ENCODE results near the gene NDST1. TPM values are rescaled to one million over a fixed set of nuclear protein-coding genes. Genes with fewer than 3 reads are reported as not detected.

Gene NDST1
- total and polyA plus RNA-seq, 10 donors = 6.1 to 360 (median 223) TPM

DNA sequence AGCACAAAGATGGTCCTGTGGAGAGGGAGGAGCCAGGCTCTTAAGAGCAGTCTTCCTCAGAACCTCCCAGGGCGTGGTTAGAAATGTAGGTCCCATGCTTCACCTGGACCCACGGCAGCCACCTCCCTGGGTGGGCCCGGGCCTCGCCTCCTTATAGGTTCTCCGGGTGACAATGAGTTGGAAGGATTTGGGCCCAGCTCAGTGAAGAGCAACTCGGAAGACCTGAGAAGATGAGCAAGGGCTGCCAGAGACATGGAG, 26.3 kb upstream of the NDST1 start:
- no peak for DNase-seq
- H3K27me3 ChIP-seq (replicated peaks in 1 of 7) = peaks cover 0 to 9% (median 0%) of the 10 kb centered on the region in 7 donors
- H3K4me3 ChIP-seq = no peak overlapping the region
- H3K27ac ChIP-seq = no peak overlapping the region
- H3K36me3 ChIP-seq = no peaks in the 10 kb centered on the region
- H3K9me3 ChIP-seq = no peaks in the 10 kb centered on the region
- WGBS, 5 donors = 88 to 100% (median 94%) methylated on average over 1 to 6 of the region's 6 CpGs
- intact Hi-C loops (cut with DNase I; ENCODE audit: low total_unique reads) = no loop called here
- H3K4me1 ChIP-seq = peaks cover 4 to 56% (median 22%) of the 10 kb centered on the region in 6 donors
- no peak for TF ChIP-seq POLR2AphosphoS5 (IDR thresholded peaks at IDR 0.05)
- TF ChIP-seq, protein P1, sequence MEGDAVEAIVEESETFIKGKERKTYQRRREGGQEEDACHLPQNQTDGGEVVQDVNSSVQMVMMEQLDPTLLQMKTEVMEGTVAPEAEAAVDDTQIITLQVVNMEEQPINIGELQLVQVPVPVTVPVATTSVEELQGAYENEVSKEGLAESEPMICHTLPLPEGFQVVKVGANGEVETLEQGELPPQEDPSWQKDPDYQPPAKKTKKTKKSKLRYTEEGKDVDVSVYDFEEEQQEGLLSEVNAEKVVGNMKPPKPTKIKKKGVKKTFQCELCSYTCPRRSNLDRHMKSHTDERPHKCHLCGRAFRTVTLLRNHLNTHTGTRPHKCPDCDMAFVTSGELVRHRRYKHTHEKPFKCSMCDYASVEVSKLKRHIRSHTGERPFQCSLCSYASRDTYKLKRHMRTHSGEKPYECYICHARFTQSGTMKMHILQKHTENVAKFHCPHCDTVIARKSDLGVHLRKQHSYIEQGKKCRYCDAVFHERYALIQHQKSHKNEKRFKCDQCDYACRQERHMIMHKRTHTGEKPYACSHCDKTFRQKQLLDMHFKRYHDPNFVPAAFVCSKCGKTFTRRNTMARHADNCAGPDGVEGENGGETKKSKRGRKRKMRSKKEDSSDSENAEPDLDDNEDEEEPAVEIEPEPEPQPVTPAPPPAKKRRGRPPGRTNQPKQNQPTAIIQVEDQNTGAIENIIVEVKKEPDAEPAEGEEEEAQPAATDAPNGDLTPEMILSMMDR (IDR thresholded peaks at IDR 0.05 in 8 of 11, conservative IDR thresholded peaks at IDR 0.05 in 3 of 11) = no peak
- TF ChIP-seq POLR2A (IDR thresholded peaks at IDR 0.05) = no peak

DNA sequence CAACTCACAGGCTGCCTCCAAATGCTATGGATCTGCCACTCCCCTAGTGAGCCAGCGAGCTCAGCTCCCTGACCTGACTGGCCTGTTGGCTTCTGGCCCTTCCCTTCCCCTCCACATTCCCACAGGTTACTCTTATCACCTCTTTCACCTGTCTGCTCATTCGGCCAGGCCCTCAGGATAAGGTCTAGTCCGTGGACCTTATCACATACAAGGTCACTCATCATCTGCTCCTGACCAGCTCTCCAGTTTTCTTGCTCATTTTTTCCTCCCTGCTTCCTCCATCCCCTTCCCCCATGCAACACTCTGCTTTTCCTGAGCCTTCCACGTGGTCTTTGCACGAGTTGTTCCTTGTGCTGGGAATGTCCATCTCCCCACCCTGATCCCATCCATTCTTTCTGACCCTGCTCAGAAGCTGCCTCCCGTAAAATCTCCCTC, 25.9 kb upstream of the NDST1 start:
- peaks cover 0 to 9% (median 0%) of the 10 kb centered on the region in 7 donors for H3K27me3 ChIP-seq (replicated peaks in 1 of 7)
- no peak for TF ChIP-seq POLR2A (IDR thresholded peaks at IDR 0.05)
- TF ChIP-seq, protein P1 (IDR thresholded peaks at IDR 0.05 in 8 of 11, conservative IDR thresholded peaks at IDR 0.05 in 3 of 11) = no peak
- 62 to 79% (median 67%) methylated on average over 6 of the region's 6 CpGs for WGBS, 5 donors
- no peak overlapping the region for H3K4me3 ChIP-seq
- no peaks in the 10 kb centered on the region for H3K9me3 ChIP-seq
- intact Hi-C loops (cut with DNase I; ENCODE audit: low total_unique reads) = no loop called here
- DNase-seq = no peak
- H3K36me3 ChIP-seq = no peaks in the 10 kb centered on the region
- no peak overlapping the region for H3K27ac ChIP-seq
- peaks cover 4 to 56% (median 22%) of the 10 kb centered on the region in 6 donors for H3K4me1 ChIP-seq

DNA sequence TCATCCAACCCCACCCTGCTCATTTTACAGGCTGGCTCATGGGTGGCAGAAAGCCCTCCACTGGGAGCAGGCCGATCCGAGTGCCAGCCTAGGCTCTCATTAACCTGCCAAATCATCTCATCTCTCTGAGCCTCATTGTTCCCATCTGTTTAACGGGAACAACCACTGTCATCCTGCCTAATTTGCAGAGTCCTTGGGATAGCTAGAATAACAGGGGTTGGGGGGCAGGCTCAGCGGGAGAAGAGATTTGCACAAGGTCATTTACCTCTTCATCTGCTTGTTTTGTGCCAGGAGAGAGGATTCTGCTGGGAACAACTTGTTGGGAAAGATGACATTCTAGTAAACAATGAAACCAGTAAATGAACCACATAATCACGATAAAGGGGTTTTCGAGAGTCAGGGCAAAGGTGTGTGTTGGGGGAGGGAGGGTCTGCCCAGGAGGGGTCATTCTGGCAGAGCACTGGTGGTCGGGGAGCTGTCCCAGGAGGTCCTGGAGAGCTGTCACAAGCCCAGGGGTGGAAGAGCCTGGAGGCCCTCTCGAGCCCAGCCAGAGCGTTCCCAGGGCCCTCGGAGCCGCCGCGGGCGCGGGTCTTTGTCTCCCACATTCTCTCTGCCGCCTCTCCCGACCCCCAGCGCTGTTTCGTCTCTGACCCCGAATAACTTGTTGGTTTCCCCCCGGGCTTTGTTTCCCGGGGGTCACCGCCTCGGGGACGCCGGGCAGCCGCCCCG, 22.8 kb upstream of the NDST1 start:
- peak overlapping the region; percentile 65 to 91 (median 75) for H3K4me3 ChIP-seq
- peaks cover 30 to 56% (median 40%) of the 10 kb centered on the region in 6 donors for H3K4me1 ChIP-seq
- WGBS, 5 donors = 23 to 57% (median 27%) methylated on average over 10 to 28 of the region's 28 CpGs
- intact Hi-C loops (cut with DNase I; ENCODE audit: low total_unique reads) = no loop called here
- peaks cover 0 to 9% (median 0%) of the 10 kb centered on the region in 7 donors for H3K27me3 ChIP-seq (replicated peaks in 1 of 7)
- H3K9me3 ChIP-seq = no peaks in the 10 kb centered on the region
- peak overlapping the region; percentile 70 to 99 (median 97) for H3K27ac ChIP-seq
- no peak for DNase-seq
- no peak for TF ChIP-seq POLR2AphosphoS5 (IDR thresholded peaks at IDR 0.05)
- TF ChIP-seq, protein P1 (IDR thresholded peaks at IDR 0.05 in 8 of 11, conservative IDR thresholded peaks at IDR 0.05 in 3 of 11) = no peak
- no peak for TF ChIP-seq POLR2A (IDR thresholded peaks at IDR 0.05)
- H3K36me3 ChIP-seq = peaks cover 0 to 4% (median 0%) of the 10 kb centered on the region in 6 donors

DNA sequence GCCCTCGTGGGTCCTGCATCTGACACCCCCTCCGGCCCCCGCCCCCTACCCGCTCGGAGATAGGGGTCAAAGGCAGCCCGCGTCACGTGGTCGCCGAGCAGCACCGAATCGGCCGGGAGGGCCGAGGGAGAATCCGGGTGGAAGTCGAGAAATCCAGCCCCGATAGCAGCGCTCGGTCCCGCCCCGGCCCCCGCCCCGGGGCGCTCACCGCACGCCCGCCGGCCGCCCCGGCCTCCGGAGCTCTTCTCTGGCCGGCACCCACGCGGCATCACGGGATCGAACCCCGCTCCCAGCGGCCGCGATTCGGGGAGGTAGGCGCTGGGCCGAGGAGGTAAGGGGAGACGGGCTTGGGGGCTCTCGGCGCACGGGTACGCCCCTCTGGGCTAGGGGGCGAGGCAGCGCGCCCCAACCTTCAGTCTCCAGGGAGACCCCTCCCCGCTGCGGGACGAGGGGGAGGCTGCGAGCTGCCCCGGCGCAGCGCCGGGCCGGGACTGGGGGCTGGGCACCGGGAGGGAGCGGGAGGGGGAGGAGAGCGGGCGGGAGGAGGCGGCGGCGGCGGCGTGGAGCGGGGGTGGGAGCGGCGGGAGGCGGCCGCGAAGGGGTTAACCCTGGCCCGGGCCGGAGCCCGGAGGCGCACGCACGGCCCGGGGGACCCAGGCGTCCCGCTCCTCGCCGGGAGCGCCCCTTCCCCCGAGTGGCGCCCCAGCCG, 22.1 kb upstream of the NDST1 start:
- Histone ChIP-seq H3K4me3 (peak overlapping the region; percentile 65 to 91 (median 75)), H3K9me3 (no peaks in the 10 kb centered on the region), H3K36me3 (peaks cover 0 to 11% (median 0%) of the 10 kb centered on the region in 6 donors), H3K4me1 (peaks cover 33 to 59% (median 48%) of the 10 kb centered on the region in 6 donors), H3K27me3 (replicated peaks in 1 of 7) (peaks cover 0 to 9% (median 0%) of the 10 kb centered on the region in 7 donors), H3K27ac (peak overlapping the region; percentile 70 to 99 (median 97))
- intact Hi-C loops (cut with DNase I; ENCODE audit: low total_unique reads) = no loop called here
- peak; percentile 90 for DNase-seq
- TF ChIP-seq, protein P1 (IDR thresholded peaks at IDR 0.05 in 8 of 11, conservative IDR thresholded peaks at IDR 0.05 in 3 of 11) = no peak
- TF ChIP-seq POLR2A (IDR thresholded peaks at IDR 0.05) = no peak
- peak; percentile 28 to 70 (median 62) for TF ChIP-seq POLR2AphosphoS5 (IDR thresholded peaks at IDR 0.05)
- WGBS, 5 donors = 0 to 1% (median 0%) methylated on average over 17 to 90 of the region's 90 CpGs

Measured in spleen (tissue), 11 donors.